22Rv1 (cell line): ENCODE data around the gene ARID3A.

Experiments
- H3K27ac ChIP-seq: fragments of 450-650 bp; 2 replicates; pipeline ENCODE4 v1.5.1; 2017
- CTCF ChIP-seq: fragments of 450-650 bp; IDR thresholded peaks from 2 replicates; pipeline ENCODE4 v1.5.1; 2017; ENCODE audit warnings: mild to moderate bottlenecking
- ZFX ChIP-seq: fragments of 450-650 bp; IDR thresholded peaks from 2 replicates; pipeline ENCODE4 v1.6.1; 2017; ENCODE audit warnings: antibody characterized with exemption, borderline replicate concordance

The ARID3A gene

DNA sequence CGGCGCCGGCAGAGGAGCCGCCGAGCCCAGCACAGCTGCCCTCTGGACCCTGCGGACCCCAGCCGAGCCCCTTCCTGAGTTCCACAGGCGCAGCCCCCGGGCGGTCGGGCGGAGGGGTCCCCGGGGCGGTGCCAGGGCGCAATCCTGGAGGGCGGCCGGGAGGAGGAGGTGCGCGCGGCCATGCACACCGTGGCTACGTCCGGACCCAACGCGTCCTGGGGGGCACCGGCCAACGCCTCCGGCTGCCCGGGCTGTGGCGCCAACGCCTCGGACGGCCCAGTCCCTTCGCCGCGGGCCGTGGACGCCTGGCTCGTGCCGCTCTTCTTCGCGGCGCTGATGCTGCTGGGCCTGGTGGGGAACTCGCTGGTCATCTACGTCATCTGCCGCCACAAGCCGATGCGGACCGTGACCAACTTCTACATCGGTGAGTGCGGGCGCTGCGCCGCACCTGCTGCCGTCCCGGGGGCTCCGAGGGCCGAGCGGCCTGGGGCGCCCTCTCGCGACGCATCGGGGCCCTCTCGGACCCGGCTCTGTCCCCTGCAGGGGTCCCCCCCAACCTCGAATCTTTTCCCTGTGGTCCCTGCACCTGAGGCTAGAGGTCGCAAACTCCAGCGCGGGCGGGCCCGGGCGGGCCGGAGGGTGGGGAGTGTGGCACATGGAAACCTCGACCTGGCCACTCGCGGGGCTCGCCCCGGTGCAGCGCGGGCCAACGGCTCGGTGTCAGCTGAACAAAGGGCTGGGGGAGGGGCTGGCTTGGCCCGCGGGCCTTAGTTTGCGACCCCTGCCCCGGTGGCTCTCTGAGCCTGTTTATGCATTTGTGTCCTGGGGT lies 8.3 kb upstream of the ARID3A start, which contains the start of gene KISS1R:
Gene KISS1R (plus strand): TSS at position 11 of the 829 bp plus-strand sequence. CDS start 170 bp downstream, at position 181.
- H3K27ac ChIP-seq, result 0 out of 2 replicates have a peak within 1 kb of the TSS, but pooled peaks have one; percentile 29
- TF ChIP-seq ZFX, result no peak
- TF ChIP-seq CTCF, result peak; percentile 65

DNA sequence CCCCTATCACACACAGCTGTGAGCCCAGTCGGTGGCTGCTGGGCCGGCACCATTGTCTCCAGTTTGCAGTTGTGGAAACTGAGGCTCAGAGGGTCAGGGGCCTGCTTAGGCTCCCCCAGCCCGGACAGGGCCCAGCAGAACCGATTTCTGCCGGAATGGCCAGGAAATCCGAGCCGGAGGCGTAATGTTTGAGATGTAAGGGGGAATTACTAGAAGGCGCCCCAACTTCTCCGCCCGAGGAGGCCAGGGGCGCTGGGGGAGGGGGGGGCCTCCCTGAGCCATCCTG lies 7.7 kb upstream of the ARID3A start:
- TF ChIP-seq CTCF, result no peak
- TF ChIP-seq ZFX, result no peak
- 0 out of 2 replicates have a peak overlapping the region, but pooled peaks have one; percentile 29 for H3K27ac ChIP-seq

DNA sequence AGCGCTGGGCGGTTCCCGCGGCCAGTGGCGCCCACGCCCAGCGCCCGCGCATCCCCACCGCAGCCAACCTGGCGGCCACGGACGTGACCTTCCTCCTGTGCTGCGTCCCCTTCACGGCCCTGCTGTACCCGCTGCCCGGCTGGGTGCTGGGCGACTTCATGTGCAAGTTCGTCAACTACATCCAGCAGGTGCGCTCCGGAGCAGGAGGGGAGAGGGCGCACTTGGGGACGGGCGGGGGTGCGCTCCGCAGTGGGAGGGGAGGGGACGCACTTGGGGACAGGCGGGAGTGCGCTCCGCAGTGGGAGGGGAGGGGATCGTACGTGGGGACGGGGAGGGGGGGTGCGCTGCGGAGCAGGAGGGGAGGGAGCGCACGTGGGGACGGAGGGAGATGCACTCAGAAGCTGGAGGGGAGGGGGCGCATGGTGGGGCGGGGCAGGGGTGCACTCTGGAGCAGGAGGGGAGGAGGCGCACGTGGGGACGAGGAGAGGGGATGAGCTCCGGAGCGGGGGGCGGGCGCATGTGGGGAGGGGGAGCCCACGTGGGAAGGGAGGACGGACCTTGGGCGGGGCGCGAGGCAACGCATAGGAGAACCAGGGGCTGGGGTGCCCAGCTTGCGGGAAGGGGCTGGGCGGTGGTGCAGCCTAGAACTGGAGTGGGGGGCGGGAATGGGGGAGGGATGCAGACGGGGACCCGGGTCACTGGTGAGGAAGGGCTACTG lies 7.2 kb upstream of the ARID3A start:
- H3K27ac ChIP-seq, result peak overlapping the region; percentile 84
- TF ChIP-seq CTCF (no peak), ZFX (no peak)

GRCh38 chr19:919199-920050 lies 6.4 kb upstream of the ARID3A start:
- TF ChIP-seq CTCF (no peak), ZFX (no peak)
- H3K27ac ChIP-seq, result peak overlapping the region; percentile 84

GRCh38 chr19:920051-920864 lies 5.6 kb upstream of the ARID3A start:
- TF ChIP-seq CTCF (peak; percentile 15; the same call in 1 of the 2 replicates), ZFX (no peak)
- peak overlapping the region; percentile 84 for H3K27ac ChIP-seq

DNA sequence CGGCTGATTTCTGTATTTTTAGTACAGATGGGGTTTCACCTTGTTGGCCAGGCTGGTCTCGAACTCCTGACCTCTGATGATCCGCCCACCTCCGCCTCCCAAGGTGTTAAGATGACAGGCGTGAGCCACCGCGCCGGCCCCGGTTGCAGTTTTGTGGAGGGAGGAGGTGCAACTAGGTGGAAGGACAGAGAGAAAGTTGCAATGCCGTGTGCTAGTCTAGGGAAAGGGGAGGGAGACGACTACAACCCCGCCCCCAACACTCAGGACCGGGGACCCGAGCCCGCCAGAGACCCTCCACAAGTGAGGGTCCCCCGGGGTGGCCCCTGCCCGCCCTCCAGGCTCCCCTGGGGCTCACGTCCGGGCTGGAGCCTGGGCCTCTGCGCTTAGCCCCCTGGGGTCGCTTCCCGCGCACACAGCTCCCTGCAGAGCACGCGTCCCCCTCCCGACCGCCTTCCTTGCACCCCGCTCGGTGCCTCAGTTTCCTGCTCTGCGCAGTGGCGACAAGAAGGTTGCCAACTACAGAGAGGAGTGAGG lies 1.2 kb upstream of the ARID3A start:
- TF ChIP-seq CTCF (no peak), ZFX (no peak)
- peak overlapping the region; percentile 80 for H3K27ac ChIP-seq
